Muscle layer of colon (tissue), 2 donors: ENCODE measurements around the gene PLOD1.
A peak's percentile ranks its signal among the peaks of the same experiment; 100 is the strongest.
"Not testable (repeated sequence)": the region's sequence is repeated elsewhere in the genome, so short reads cannot be mapped to it uniquely, and the experiment has no call there.

Experiments used
- H3K27ac ChIP-seq: one replicate; pipeline ENCODE4 v1.7.0; 2013; ENCODE audit warnings: low read depth, mild to moderate bottlenecking, low read length, moderate library complexity
- H3K27me3 ChIP-seq, 2 donors: one replicate each; pipeline ENCODE4 v1.7.0; 2013; ENCODE audit warnings: low read length in 2 of 2, mild to moderate bottlenecking in 2 of 2; ENCODE audit not compliant: insufficient read depth in 2 of 2, control insufficient read depth in 1 of 2
- H3K36me3 ChIP-seq: one replicate; pipeline ENCODE4 v1.7.0; 2013; ENCODE audit warnings: mild to moderate bottlenecking, low read length; ENCODE audit not compliant: insufficient read depth
- H3K4me1 ChIP-seq: one replicate; pipeline ENCODE4 v1.7.0; 2013; ENCODE audit warnings: mild to moderate bottlenecking, low read length; ENCODE audit not compliant: insufficient read depth
- H3K4me3 ChIP-seq, 2 donors: one replicate each; pipeline ENCODE4 v1.7.0; 2013; ENCODE audit warnings: low read length in 2 of 2, low read depth in 1 of 2, mild to moderate bottlenecking in 1 of 2, moderate library complexity in 1 of 2
- H3K9ac ChIP-seq: one replicate; pipeline ENCODE4 v1.7.0; 2013; ENCODE audit warnings: low read length
- H3K9me3 ChIP-seq: one replicate; pipeline ENCODE4 v1.7.0; 2013; ENCODE audit warnings: mild to moderate bottlenecking, low read length
- donor health status: abdominal sarcoma.
- donor health status: Adenocarcinoma of cecum.

The PLOD1 gene

GRCh38 chr1:11934302-11935056 lies at the start of gene PLOD1:
Gene PLOD1 (plus strand): TSS chr1:11934717. CDS start chr1:11934780, 63 bp downstream.
- Histone ChIP-seq H3K9ac (peak within 1 kb of the TSS; percentile 89), H3K4me3 (peak within 1 kb of the TSS; percentile 40 to 74), H3K9me3 (no peaks in the 10 kb centered on the region), H3K4me1 (peaks cover 34% of the 10 kb centered on the region), H3K36me3 (no peaks in the 10 kb centered on the region), H3K27me3 (no peaks in the 10 kb centered on the region), H3K27ac (peak within 1 kb of the TSS; percentile 98)

- H3K27ac ChIP-seq: no peak overlapping the region
Observed at GRCh38 chr1:11885916-11886315, 48.6 kb upstream of the PLOD1 start.

GRCh38 chr1:11886986-11887665 lies 47.4 kb upstream of the PLOD1 start:
- H3K36me3 ChIP-seq: no peaks in the 10 kb centered on the region
- H3K27me3 ChIP-seq: peaks cover 0 to 5% of the 10 kb centered on the region in 2 donors
- no peak overlapping the region for H3K27ac ChIP-seq
- H3K4me3 ChIP-seq: no peak overlapping the region
- H3K9ac ChIP-seq: no peak overlapping the region
- no peaks in the 10 kb centered on the region for H3K4me1 ChIP-seq
- no peaks in the 10 kb centered on the region for H3K9me3 ChIP-seq

More at GRCh38 chr1:11885916-11886315, 48.6 kb upstream of the PLOD1 start:
- Histone ChIP-seq H3K4me1 (no peaks in the 10 kb centered on the region), H3K27me3 (no peaks in the 10 kb centered on the region), H3K9me3 (no peaks in the 10 kb centered on the region), H3K9ac (no peak overlapping the region), H3K4me3 (no peak overlapping the region), H3K36me3 (no peaks in the 10 kb centered on the region)

- Histone ChIP-seq H3K36me3 (no peaks in the 10 kb centered on the region), H3K27ac (no peak overlapping the region)
Observed at GRCh38 chr1:11887666-11888007, 46.9 kb upstream of the PLOD1 start.

GRCh38 chr1:11888206-11888876 lies 46.2 kb upstream of the PLOD1 start:
- H3K27ac ChIP-seq: no peak overlapping the region
- H3K27me3 ChIP-seq: peaks cover 0 to 5% of the 10 kb centered on the region in 2 donors
- no peaks in the 10 kb centered on the region for H3K9me3 ChIP-seq
- no peak overlapping the region for H3K9ac ChIP-seq
- no peak overlapping the region for H3K4me3 ChIP-seq
- no peaks in the 10 kb centered on the region for H3K36me3 ChIP-seq
- H3K4me1 ChIP-seq: no peaks in the 10 kb centered on the region

More at GRCh38 chr1:11887666-11888007, 46.9 kb upstream of the PLOD1 start:
- H3K9me3 ChIP-seq: no peaks in the 10 kb centered on the region
- no peak overlapping the region for H3K4me3 ChIP-seq
- no peak overlapping the region for H3K9ac ChIP-seq
- H3K4me1 ChIP-seq: no peaks in the 10 kb centered on the region
- peaks cover 0 to 5% of the 10 kb centered on the region in 2 donors for H3K27me3 ChIP-seq

GRCh38 chr1:11888877-11889208 lies 45.7 kb upstream of the PLOD1 start:
- peaks cover 0 to 5% of the 10 kb centered on the region in 2 donors for H3K27me3 ChIP-seq

GRCh38 chr1:11891433-11892186 lies 42.9 kb upstream of the PLOD1 start:
- no peaks in the 10 kb centered on the region for H3K36me3 ChIP-seq
- H3K4me1 ChIP-seq: no peaks in the 10 kb centered on the region
- no peak overlapping the region for H3K9ac ChIP-seq
- no peak overlapping the region for H3K27ac ChIP-seq
- H3K27me3 ChIP-seq: peaks cover 0 to 15% of the 10 kb centered on the region in 2 donors
- no peak overlapping the region for H3K4me3 ChIP-seq
- no peaks in the 10 kb centered on the region for H3K9me3 ChIP-seq

More at GRCh38 chr1:11888877-11889208, 45.7 kb upstream of the PLOD1 start:
- Histone ChIP-seq H3K27ac (no peak overlapping the region), H3K36me3 (no peaks in the 10 kb centered on the region), H3K9ac (no peak overlapping the region), H3K4me3 (no peak overlapping the region), H3K9me3 (no peaks in the 10 kb centered on the region), H3K4me1 (no peaks in the 10 kb centered on the region)

GRCh38 chr1:11893907-11894251 lies 40.6 kb upstream of the PLOD1 start:
- Histone ChIP-seq H3K4me3 (no peak overlapping the region), H3K36me3 (no peaks in the 10 kb centered on the region), H3K4me1 (no peaks in the 10 kb centered on the region), H3K27me3 (peaks cover 0 to 27% of the 10 kb centered on the region in 2 donors), H3K9me3 (no peaks in the 10 kb centered on the region), H3K9ac (no peak overlapping the region), H3K27ac (no peak overlapping the region)

- H3K4me1 ChIP-seq, H3K9me3 ChIP-seq, H3K9ac ChIP-seq, H3K27ac ChIP-seq, H3K4me3 ChIP-seq, H3K36me3 ChIP-seq: not testable (repeated sequence)
- peaks cover 0 to 33% of the 10 kb centered on the region in 2 donors for H3K27me3 ChIP-seq
Observed at GRCh38 chr1:11894501-11894900, 40.0 kb upstream of the PLOD1 start.

GRCh38 chr1:11898086-11898785 lies 36.3 kb upstream of the PLOD1 start:
- Histone ChIP-seq H3K9me3 (no peaks in the 10 kb centered on the region), H3K36me3 (no peaks in the 10 kb centered on the region), H3K27me3 (peaks cover 0 to 29% of the 10 kb centered on the region in 2 donors), H3K4me3 (no peak overlapping the region), H3K9ac (no peak overlapping the region), H3K27ac (no peak overlapping the region), H3K4me1 (no peaks in the 10 kb centered on the region)
